GM10266 (cell line): ENCODE results near the gene FKBP2.

Experiments
- DNase-seq: peaks from one replicate; pipeline ENCODE4 v3.0.0; 2012; ENCODE audit errors: extremely low spot score
- CTCF ChIP-seq: IDR thresholded peaks from 2 replicates; pipeline ENCODE4 v1.5.1; 2012; ENCODE audit warnings: mild to moderate bottlenecking, low read depth; ENCODE audit not compliant: control insufficient read depth, insufficient read depth; ENCODE audit errors: missing control alignments

FKBP2 gene

GRCh38 chr11:64220271-64220670, 20.6 kb upstream of the FKBP2 start:
- no peak for DNase-seq
- no peak for TF ChIP-seq CTCF

GRCh38 chr11:64220798-64221197, 20.1 kb upstream of the FKBP2 start:
- TF ChIP-seq CTCF, result no peak
- DNase-seq, result no peak

- TF ChIP-seq CTCF, result no peak
- DNase-seq, result no peak
Measured at GRCh38 chr11:64222651-64223000, 18.3 kb upstream of the FKBP2 start.

GRCh38 chr11:64223001-64223651, 17.8 kb upstream of the FKBP2 start:
- no peak for DNase-seq
- TF ChIP-seq CTCF, result no peak

GRCh38 chr11:64224151-64224890, 16.6 kb upstream of the FKBP2 start:
- DNase-seq, result no peak

GRCh38 chr11:64224891-64225607, 15.8 kb upstream of the FKBP2 start:
- TF ChIP-seq CTCF, result no peak
- DNase-seq, result no peak

More at GRCh38 chr11:64224151-64224890, 16.6 kb upstream of the FKBP2 start:
- TF ChIP-seq CTCF, result no peak
